GM12878 (cell line): ENCODE results near the gene TMBIM6. TPM values are rescaled to one million over a fixed set of nuclear protein-coding genes. Genes with fewer than 3 reads are reported as not detected.

Source experiments
- ATAC-seq: fragments of 200-7000 bp; cut with Tn5 transposase; 3 replicates; pipeline ENCODE4 v1.9.1; 2020; ENCODE audit warnings: mild to moderate bottlenecking, moderate library complexity
- BruUV-seq: library from RNA; stranded (reverse); fragments of 400-500 nt; replicated peaks from 2 replicates; lab custom pipeline; 2021; lab: Mats Ljungman, UMichigan
- CTCF ChIA-PET: fragments of 300-600 bp; sonication (Branson Sonifier 250); formaldehyde crosslinking; extraction: SDS; loops from one replicate; lab custom pipeline; 2021; ENCODE audit warnings: inconsistent platforms; lab: Yijun Ruan, JAX
- POLR2A ChIA-PET: fragments of 350-600 bp; formaldehyde crosslinking; extraction: SDS; loops from one replicate; lab custom pipeline; 2021; ENCODE audit warnings: inconsistent platforms; lab: Charles Lee
- RAD21 ChIA-PET: fragments of 300-600 bp; sonication (Branson Sonifier 250); formaldehyde crosslinking; loops from one replicate; lab custom pipeline; 2023; ENCODE audit warnings: antibody characterized with exemption; ENCODE audit not compliant: unreplicated experiment; lab: Charles Lee
- SMC1A ChIA-PET: fragments of 300-600 bp; sonication (Branson Sonifier 250); formaldehyde crosslinking; loops from one replicate; lab custom pipeline; 2023; ENCODE audit not compliant: unreplicated experiment, uncharacterized antibody; lab: Charles Lee
- DNase-seq: peaks from one replicate; pipeline ENCODE4 v3.0.0-alpha.2; 2011; ENCODE audit warnings: low read depth, low spot score
- FAIRE-seq: peaks from 3 replicates; lab custom pipeline; 2011; peaks lifted over from hg19 to GRCh38; lab: Jason Lieb, UNC
- H2AFZ ChIP-seq: 2 replicates; pipeline ENCODE4 v1.6.0; 2011; ENCODE audit warnings: low read depth, low read length, control low read depth; ENCODE audit not compliant: control insufficient read depth
- H3K27ac ChIP-seq: 2 replicates; pipeline ENCODE4 v1.5.1; 2011; ENCODE audit warnings: control low read depth; ENCODE audit not compliant: control insufficient read depth, insufficient read depth
- H3K27me3 ChIP-seq, 2 experiments: replicated peaks in 1 of 2; 2 replicates each; pipeline versions ENCODE4 v1.6.0 to v1.6.1; 2011; ENCODE audit warnings: low read length in 1 of 2; ENCODE audit not compliant: control insufficient read depth in 2 of 2, insufficient read depth in 2 of 2
- H3K36me3 ChIP-seq, 2 experiments: 2 replicates each; pipeline ENCODE4 v1.5.1; 2011; ENCODE audit warnings: low read length in 1 of 2; ENCODE audit not compliant: control insufficient read depth in 2 of 2, insufficient read depth in 2 of 2
- H3K4me1 ChIP-seq: 2 replicates; pipeline ENCODE4 v1.6.1; 2011; ENCODE audit warnings: mild to moderate bottlenecking, low read length, moderate library complexity, mixed read lengths; ENCODE audit not compliant: control insufficient read depth, insufficient read depth
- H3K4me2 ChIP-seq: 2 replicates; pipeline ENCODE4 v1.6.0; 2011; ENCODE audit warnings: control low read depth; ENCODE audit not compliant: control insufficient read depth, insufficient read depth
- H3K4me3 ChIP-seq: fragments of 200-600 bp; sonication (generic); 2 replicates; pipeline ENCODE4 v1.5.1; 2016
- H3K79me2 ChIP-seq: 2 replicates; pipeline ENCODE4 v1.6.0; 2011; ENCODE audit warnings: low read length; ENCODE audit not compliant: control insufficient read depth, insufficient read depth
- H3K9ac ChIP-seq: 2 replicates; pipeline ENCODE4 v1.8.0; 2011; ENCODE audit warnings: low read length, control low read depth, mixed read lengths; ENCODE audit not compliant: control insufficient read depth, insufficient read depth
- H3K9me3 ChIP-seq: replicated peaks from 3 replicates; pipeline ENCODE4 v1.5.1; 2011; ENCODE audit warnings: mild to moderate bottlenecking, low read length; ENCODE audit not compliant: control insufficient read depth, insufficient read depth
- H4K20me1 ChIP-seq: 2 replicates; pipeline ENCODE4 v1.6.0; 2011; ENCODE audit not compliant: control insufficient read depth, insufficient read depth
- CHD1 ChIP-seq: IDR thresholded peaks from 2 replicates; pipeline ENCODE4 v1.6.1; 2012; ENCODE audit warnings: low read depth, low read length, improper control_type of control experiment
- EZH2 ChIP-seq: IDR thresholded peaks from 2 replicates; pipeline ENCODE4 v1.6.1; 2012; ENCODE audit warnings: low read depth, mild to moderate bottlenecking, control low read depth, inconsistent platforms, low read length, borderline replicate concordance; ENCODE audit not compliant: control insufficient read depth
- HCFC1 ChIP-seq: fragments of 150-350 bp; IDR thresholded peaks from 2 replicates; pipeline ENCODE4 v1.6.1; 2014; ENCODE audit warnings: low read length
- IKZF2 ChIP-seq, 2 experiments: fragments of 450-650 bp; IDR thresholded peaks; 2 replicates each; pipeline ENCODE4 v1.6.1; 2017; ENCODE audit warnings: mild to moderate bottlenecking in 2 of 2, moderate library complexity in 2 of 2
- KAT2A ChIP-seq: conservative IDR thresholded peaks from 2 replicates; pipeline ENCODE4 v1.6.1; 2011; ENCODE audit warnings: low read depth, low read length; ENCODE audit not compliant: control insufficient read depth
- KDM1A ChIP-seq: fragments of 200-600 bp; sonication (generic); IDR thresholded peaks from 2 replicates; pipeline ENCODE4 v1.6.1; 2016; ENCODE audit warnings: borderline replicate concordance
- MYB ChIP-seq: fragments of 150-350 bp; IDR thresholded peaks from 2 replicates; pipeline ENCODE4 v1.6.1; 2014; ENCODE audit warnings: mild to moderate bottlenecking, low read depth, low read length, borderline replicate concordance
- MYC ChIP-seq: IDR thresholded peaks from 2 replicates; pipeline ENCODE4 v1.6.1; 2011; ENCODE audit warnings: mild to moderate bottlenecking, low read length, moderate library complexity, inconsistent platforms; ENCODE audit not compliant: insufficient read depth, insufficient replicate concordance, insufficient read length, severe bottlenecking
- NR2F1 ChIP-seq: fragments of 450-650 bp; conservative IDR thresholded peaks from 2 replicates; pipeline ENCODE4 v1.6.1; 2017; ENCODE audit warnings: mild to moderate bottlenecking
- PAX8 ChIP-seq: fragments of 450-650 bp; IDR thresholded peaks from 2 replicates; pipeline ENCODE4 v1.6.1; 2017; ENCODE audit warnings: mild to moderate bottlenecking, moderate library complexity
- RCOR1 ChIP-seq: conservative IDR thresholded peaks from 2 replicates; pipeline ENCODE4 v1.6.1; 2012; ENCODE audit warnings: low read depth, low read length, improper control_type of control experiment
- SRF ChIP-seq, 2 experiments: IDR thresholded peaks; 2 replicates each; pipeline ENCODE4 v1.6.1; 2011; ENCODE audit warnings: low read depth in 2 of 2, low read length in 2 of 2, mild to moderate bottlenecking in 1 of 2, moderate library complexity in 1 of 2
- TBL1XR1 ChIP-seq: IDR thresholded peaks from 2 replicates; pipeline ENCODE4 v1.6.1; 2012; ENCODE audit warnings: low read depth, low read length, improper control_type of control experiment
- TCF12 ChIP-seq: IDR thresholded peaks from 2 replicates; pipeline ENCODE4 v1.6.1; 2011; ENCODE audit warnings: low read depth, mild to moderate bottlenecking, low read length
- YY1 ChIP-seq: IDR thresholded peaks from 2 replicates; pipeline ENCODE4 v1.6.1; 2011; ENCODE audit warnings: low read depth, mild to moderate bottlenecking, low read length
- ZNF24 ChIP-seq: fragments of 450-650 bp; IDR thresholded peaks from 2 replicates; pipeline ENCODE4 v1.6.1; 2017; ENCODE audit warnings: antibody characterized with exemption, mild to moderate bottlenecking
- WGBS: methylation state at CpG from one replicate; pipeline ENCODE4 v1.1.6; 2016; ENCODE audit warnings: low lambda C conversion rate; ENCODE audit not compliant: insufficient replicate concordance, insufficient coverage; ENCODE audit errors: missing lambda C conversion rate; 5-methylcytosine and 5-hydroxymethylcytosine counted together
- in situ Hi-C: fragments of 300-500 bp; cut with MboI; formaldehyde crosslinking; loops from 9 replicates; pipeline ENCODE4 v1.14.3; 2018; ENCODE audit warnings: mixed read lengths
- intact Hi-C: fragments of 100-400 bp; cut with micrococcal nuclease; formaldehyde crosslinking; loops from one replicate; pipeline ENCODE4 v1.14.2; 2022; ENCODE audit not compliant: unreplicated experiment
- polyA plus RNA-seq, 11 experiments: library from polyadenylated mRNA; depleted of rRNA in 4 of 11; unstranded in 6 of 11; stranded (reverse) in 5 of 11; fragments of >200 nt; fragmentation: Nextera tagmentation in 4 of 11; fragmentation: Illumina TruSeq in 1 of 11; extraction: Ambion mirVana in 4 of 11; extraction: Trizol in 1 of 11; gene quantifications; 1 replicate in 1 of 11; 2 replicates in 10 of 11; pipeline versions ENCODE4 v1.2.1 to v1.2.3, GENCODE V29; 2011 to 2016; ENCODE audit warnings: inconsistent platforms in 2 of 11, missing spikeins in 2 of 11, low read depth in 1 of 11
- total RNA-seq, 4 experiments: library from RNA; depleted of rRNA in 3 of 4; stranded (reverse); fragments of >200 nt in 3 of 4; fragmentation: Illumina TruSeq in 1 of 4; extraction: Trizol in 1 of 4; gene quantifications; 2 replicates each; pipeline versions ENCODE4 v1.2.1 to v1.2.3, GENCODE V29; 2013 to 2021

The TMBIM6 gene
- total and polyA plus RNA-seq, 10 of the 15 experiments (the other 5 are each of a cell fraction or from before 2014, with no cell fraction given), result 224 to 1,192 (median 379) TPM

- ChIA-PET CTCF (interaction anchor here (1.9 to 2.7 kb wide), 2 partner anchors 41 to 42 kb away, joined by 4 to 8 read pairs; no protein-coding TSS in a partner anchor), SMC1A (interaction anchor here (1.1 to 1.4 kb wide), 2 partner anchors 23 to 41 kb away, joined by 3 to 5 read pairs; no protein-coding TSS in a partner anchor), RAD21 (no interaction called here)
- Histone ChIP-seq H3K9me3 (no peaks in the 10 kb centered on the region), H4K20me1 (no peaks in the 10 kb centered on the region), H3K4me1 (no peaks in the 10 kb centered on the region), H3K4me3 (no peak overlapping the region), H3K36me3 (peaks cover 3 to 16% of the 10 kb centered on the region in 2 experiments), H3K27ac (no peak overlapping the region)
- DNase-seq, result no peak
- no peak for FAIRE-seq
- in situ Hi-C loops, result no loop called here
- ATAC-seq, result no peak
- WGBS, result 93% methylated on average over 7 of the region's 7 CpGs
- TF ChIP-seq YY1, result no peak
- no peak for TF ChIP-seq ZNF24
- TF ChIP-seq CHD1, result no peak
- TF ChIP-seq SRF (IDR thresholded peaks at IDR 0.05; ENCODE audit: low read depth in 2 of 2, low read length in 2 of 2), result no peak
- no peak for TF ChIP-seq KAT2A
- TF ChIP-seq MYC, result no peak
- TF ChIP-seq MYB, result no peak
- TF ChIP-seq NR2F1, result no peak
- no peak for TF ChIP-seq EZH2
- TF ChIP-seq IKZF2 (IDR thresholded peaks at IDR 0.05), result no peak
- no peak for TF ChIP-seq RCOR1
- no peak for TF ChIP-seq PAX8
- TF ChIP-seq KDM1A, result no peak
- no peak for TF ChIP-seq HCFC1
- TF ChIP-seq TBL1XR1, result no peak
- TF ChIP-seq TCF12, result no peak
- TF ChIP-seq, all 136 proteins: peak for 0
- H3K27me3 ChIP-seq, result no peaks in the 10 kb centered on the region
- H3K79me2 ChIP-seq, result no peaks in the 10 kb centered on the region
- POLR2A ChIA-PET, result interaction anchor here (0.9 kb wide), 1 partner anchor 14 kb away, joined by 3 read pairs; no protein-coding TSS in a partner anchor
- H3K4me2 ChIP-seq, result no peak overlapping the region
- H3K9ac ChIP-seq, result no peak overlapping the region
- no TSS peak for BruUV-seq
- intact Hi-C loops, result no loop called here
- H2AFZ ChIP-seq, result no peak overlapping the region
Measured at GRCh38 chr12:49798248-49798647, 56.9 kb downstream of the TMBIM6 start.
